T-cell (primary cell): Measurements from ENCODE around the gene NPHP4. TPM values are rescaled to one million over a fixed set of nuclear protein-coding genes. Genes with fewer than 3 reads are reported as not detected.

Source experiments
- ATAC-seq, 4 experiments: fragments of 200-7000 bp in 3 of 4; fragments of 150-1000 bp in 1 of 4; cut with Tn5 transposase; replicated peaks in 1 of 4; 1 replicate in 3 of 4; 2 replicates in 1 of 4; pipeline ENCODE4 v1.10.0; 2021; ENCODE audit warnings: moderate library complexity in 3 of 4, mild to moderate bottlenecking in 2 of 4, moderate number of reproducible peaks in 1 of 4
- CTCF ChIA-PET, 2 donors: fragments of 300-600 bp; sonication (Branson Sonifier 250); formaldehyde crosslinking; loops; one replicate each; lab custom pipeline; 2022; ENCODE audit warnings: antibody characterized with exemption in 2 of 2; lab: Charles Lee
- POLR2A ChIA-PET, 2 donors: fragments of 300-600 bp; sonication (Branson Sonifier 250); formaldehyde crosslinking; loops; one replicate each; lab custom pipeline; 2022; ENCODE audit warnings: antibody characterized with exemption in 2 of 2; lab: Charles Lee
- DNase-seq, 35 experiments: peaks; one replicate each; pipeline versions ENCODE4 v3.0.0 to v3.0.0-alpha.2; 2013 to 2023
- H3K27ac ChIP-seq: one replicate; pipeline ENCODE4 v1.5.1; 2013; ENCODE audit warnings: low read length
- H3K27me3 ChIP-seq, 2 experiments: replicated peaks in 1 of 2; 1 replicate in 1 of 2; 2 replicates in 1 of 2; pipeline versions ENCODE4 v1.6.1 to v1.7.0; 2013; ENCODE audit warnings: low read length in 1 of 2, mixed read lengths in 1 of 2; ENCODE audit not compliant: control insufficient read depth in 2 of 2, insufficient read depth in 2 of 2; ENCODE audit errors: extremely low read depth in 1 of 2
- H3K36me3 ChIP-seq, 2 donors: 1 replicate in 1 of 2; 2 replicates in 1 of 2; pipeline versions ENCODE4 v1.6.1 to v1.7.0; 2013; ENCODE audit warnings: low read length in 1 of 2; ENCODE audit not compliant: control insufficient read depth in 2 of 2, insufficient read depth in 1 of 2; ENCODE audit errors: extremely low read depth in 1 of 2
- H3K4me1 ChIP-seq, 2 experiments: 1 replicate in 1 of 2; 2 replicates in 1 of 2; pipeline versions ENCODE4 v1.6.1 to v1.7.0; 2013; ENCODE audit warnings: low read length in 2 of 2, mixed read lengths in 1 of 2; ENCODE audit not compliant: insufficient read depth in 2 of 2, control insufficient read depth in 1 of 2; ENCODE audit errors: extremely low read depth in 1 of 2
- H3K4me3 ChIP-seq, 2 donors: 1 replicate in 1 of 2; 2 replicates in 1 of 2; pipeline versions ENCODE4 v1.5.1 to v1.7.0; 2013; ENCODE audit warnings: mild to moderate bottlenecking in 2 of 2, low read length in 1 of 2, moderate library complexity in 1 of 2; ENCODE audit not compliant: control insufficient read depth in 1 of 2; ENCODE audit errors: extremely low read depth in 1 of 2
- H3K9me3 ChIP-seq: 2 replicates; pipeline ENCODE4 v1.7.0; 2013
- H3K27ac Mint-ChIP-seq, 2 donors: one replicate each; pipeline ENCODE4 v1.8.0; 2020 to 2021; ENCODE audit warnings: mild to moderate bottlenecking in 2 of 2, mixed read lengths in 2 of 2
- H3K27me3 Mint-ChIP-seq, 2 donors: one replicate each; pipeline ENCODE4 v1.8.0; 2021 to 2022; ENCODE audit warnings: mixed read lengths in 2 of 2
- H3K36me3 Mint-ChIP-seq: one replicate; pipeline ENCODE4 v1.8.0; 2021; ENCODE audit warnings: mixed read lengths
- H3K4me1 Mint-ChIP-seq, 3 donors: one replicate each; pipeline ENCODE4 v1.8.0; 2020 to 2022; ENCODE audit warnings: mixed read lengths in 3 of 3, mild to moderate bottlenecking in 1 of 3
- H3K4me3 Mint-ChIP-seq, 3 donors: one replicate each; pipeline ENCODE4 v1.8.0; 2020 to 2022; ENCODE audit warnings: mild to moderate bottlenecking in 3 of 3, mixed read lengths in 3 of 3, moderate library complexity in 3 of 3
- H3K9me3 Mint-ChIP-seq, 3 donors: one replicate each; pipeline ENCODE4 v1.8.0; 2020 to 2022; ENCODE audit warnings: mixed read lengths in 3 of 3
- WGBS: methylation state at CpG from one replicate; pipeline ENCODE4 v1.1.5; 2013; ENCODE audit warnings: missing lambda C conversion rate; ENCODE audit not compliant: insufficient coverage; 5-methylcytosine and 5-hydroxymethylcytosine counted together
- total RNA-seq, 35 experiments: library from RNA in 6 of 35; stranded (reverse) in 6 of 35; fragments of 120-200 nt in 1 of 35; gene quantifications; one replicate each; pipeline versions ENCODE4 v1.2.1 to v1.2.4 and lab custom pipeline; 2013 to 2026

The NPHP4 gene
- total RNA-seq, 5 donors from 2014 or later (not counting 1 experiment from before 2014, with no cell fraction given): 9.0 to 10.5 (median 9.8) TPM

- 95% methylated on average over 7 of the region's 24 CpGs for WGBS
- Mint-ChIP-seq H3K9me3 (no peaks in the 10 kb centered on the region), H3K4me1 (peaks cover 18 to 48% (median 48%) of the 10 kb centered on the region in 3 donors), H3K4me3 (no peak overlapping the region), H3K36me3 (peaks cover 4% of the 10 kb centered on the region), H3K27ac (peak overlapping the region in 1 of 2 donors; percentile 48), H3K27me3 (no peaks in the 10 kb centered on the region)
- H3K27me3 ChIP-seq: no peaks in the 10 kb centered on the region
- POLR2A ChIA-PET: no interaction called here
- H3K4me3 ChIP-seq: no peak overlapping the region
- H3K36me3 ChIP-seq: peaks cover 3 to 12% of the 10 kb centered on the region in 2 donors
- no peak overlapping the region for H3K27ac ChIP-seq
- DNase-seq: peak in 1 of 35 experiments; percentile 43
- peaks cover 0 to 40% of the 10 kb centered on the region in 2 experiments for H3K4me1 ChIP-seq
- CTCF ChIA-PET: no interaction called here
- no peaks in the 10 kb centered on the region for H3K9me3 ChIP-seq
- no peak for ATAC-seq
These were observed 11.6 kb upstream of the NPHP4 start for GRCh38 chr1:6003568-6004411.

- Mint-ChIP-seq H3K9me3 (no peaks in the 10 kb centered on the region), H3K27me3 (no peaks in the 10 kb centered on the region), H3K27ac (peak overlapping the region in 1 of 2 donors; percentile 48), H3K4me3 (no peak overlapping the region), H3K36me3 (peaks cover 4% of the 10 kb centered on the region), H3K4me1 (peaks cover 27 to 52% (median 50%) of the 10 kb centered on the region in 3 donors)
- Histone ChIP-seq H3K4me3 (no peak overlapping the region), H3K36me3 (peaks cover 3 to 9% of the 10 kb centered on the region in 2 donors), H3K9me3 (no peaks in the 10 kb centered on the region), H3K4me1 (peaks cover 0 to 46% of the 10 kb centered on the region in 2 experiments), H3K27ac (no peak overlapping the region), H3K27me3 (no peaks in the 10 kb centered on the region)
- no peak for DNase-seq
- 95% methylated on average over 25 of the region's 33 CpGs for WGBS
- ChIA-PET CTCF (no interaction called here), POLR2A (no interaction called here)
- peak in 2 of 4 experiments; percentile 14 to 33 for ATAC-seq
These were observed 10.7 kb upstream of the NPHP4 start for GRCh38 chr1:6002714-6003501.

GRCh38 chr1:6001992-6002576, 9.9 kb upstream of the NPHP4 start:
- H3K36me3 ChIP-seq: peaks cover 3 to 9% of the 10 kb centered on the region in 2 donors
- Mint-ChIP-seq H3K4me3 (no peak overlapping the region), H3K27ac (peak overlapping the region in 1 of 2 donors; percentile 28), H3K4me1 (peaks cover 33 to 55% (median 55%) of the 10 kb centered on the region in 3 donors), H3K36me3 (peaks cover 4% of the 10 kb centered on the region), H3K27me3 (no peaks in the 10 kb centered on the region), H3K9me3 (no peaks in the 10 kb centered on the region)
- WGBS: 56% methylated on average over 10 of the region's 13 CpGs
- peak in 3 of 4 experiments; percentile 13 to 64 (median 54) for ATAC-seq
- peak in 4 of 35 experiments; percentile 17 to 41 (median 19) for DNase-seq
- ChIA-PET POLR2A (no interaction called here), CTCF (no interaction called here)
- peaks cover 0 to 44% of the 10 kb centered on the region in 2 experiments for H3K4me1 ChIP-seq
- no peaks in the 10 kb centered on the region for H3K27me3 ChIP-seq
- H3K9me3 ChIP-seq: no peaks in the 10 kb centered on the region
- H3K4me3 ChIP-seq: no peak overlapping the region
- H3K27ac ChIP-seq: no peak overlapping the region

GRCh38 chr1:6000444-6001288, 8.4 kb upstream of the NPHP4 start:
- H3K4me1 Mint-ChIP-seq: peaks cover 33 to 54% (median 49%) of the 10 kb centered on the region in 3 donors
- no peaks in the 10 kb centered on the region for H3K9me3 Mint-ChIP-seq
- no peak overlapping the region for H3K4me3 Mint-ChIP-seq
- H3K27ac Mint-ChIP-seq: peak overlapping the region in 1 of 2 donors; percentile 55
- no peaks in the 10 kb centered on the region for H3K27me3 ChIP-seq
- CTCF ChIA-PET: no interaction called here
- peaks cover 4% of the 10 kb centered on the region for H3K36me3 Mint-ChIP-seq
- H3K27ac ChIP-seq: no peak overlapping the region
- POLR2A ChIA-PET: no interaction called here
- no peak overlapping the region for H3K4me3 ChIP-seq
- DNase-seq: no peak
- WGBS: 94% methylated on average over 9 of the region's 17 CpGs
- ATAC-seq: no peak
- H3K36me3 ChIP-seq: peaks cover 8 to 14% of the 10 kb centered on the region in 2 donors
- H3K27me3 Mint-ChIP-seq: no peaks in the 10 kb centered on the region
- H3K4me1 ChIP-seq: peaks cover 0 to 52% of the 10 kb centered on the region in 2 experiments
- no peaks in the 10 kb centered on the region for H3K9me3 ChIP-seq

- POLR2A ChIA-PET: no interaction called here
- 96% methylated on average over 26 of the region's 28 CpGs for WGBS
- CTCF ChIA-PET: no interaction called here
- no peaks in the 10 kb centered on the region for H3K9me3 ChIP-seq
- DNase-seq (peak in 1 of 35 experiments; percentile 35), ATAC-seq (no peak)
- no peaks in the 10 kb centered on the region for H3K27me3 Mint-ChIP-seq
- H3K4me1 ChIP-seq: peaks cover 0 to 56% of the 10 kb centered on the region in 2 experiments
- peaks cover 4% of the 10 kb centered on the region for H3K36me3 Mint-ChIP-seq
- H3K27ac Mint-ChIP-seq: no peak overlapping the region
- no peak overlapping the region for H3K4me3 Mint-ChIP-seq
- peaks cover 40 to 61% (median 55%) of the 10 kb centered on the region in 3 donors for H3K4me1 Mint-ChIP-seq
- no peaks in the 10 kb centered on the region for H3K9me3 Mint-ChIP-seq
- no peak overlapping the region for H3K4me3 ChIP-seq
- peaks cover 8 to 14% of the 10 kb centered on the region in 2 donors for H3K36me3 ChIP-seq
- H3K27me3 ChIP-seq: no peaks in the 10 kb centered on the region
- no peak overlapping the region for H3K27ac ChIP-seq
These were observed 7.7 kb upstream of the NPHP4 start for GRCh38 chr1:5999711-6000443.
